ENCODE data around the gene PABPN1L. TPM values are rescaled to one million over a fixed set of nuclear protein-coding genes. Genes with fewer than 3 reads are reported as not detected.

Gene PABPN1L
- not detected in 2 replicates for total RNA-seq

GRCh38 chr16:88866151-88866920, at the start of gene PABPN1L:
PABPN1L (minus strand) TSS chr16:88866660; CDS start chr16:88866606, 54 bp downstream.

GRCh38 chr16:88856828-88857727, 9.4 kb downstream of the PABPN1L start, which contains the start of the genes GALNS and TRAPPC2L:
GALNS (minus strand) TSS chr16:88856947; CDS start chr16:88856877, 70 bp downstream.
TRAPPC2L (plus strand) TSS chr16:88857127; CDS start chr16:88857151, 24 bp downstream.

Other genes with a start within 250 kb of the PABPN1L start
- 1.4 TPM in 1 of 2 replicates, not detected in the other for gene IL17C, start 228.1 kb downstream of the PABPN1L start, total RNA-seq
- 321 and 495 TPM in 2 replicates for gene CYBA, start 215.6 kb downstream of the PABPN1L start, total RNA-seq
- 255 and 295 TPM in 2 replicates for gene MVD, start 203.6 kb downstream of the PABPN1L start, total RNA-seq
- not detected in 2 replicates for gene SNAI3, start 180.2 kb downstream of the PABPN1L start, total RNA-seq
- gene RNF166, start 160.3 kb downstream of the PABPN1L start, total RNA-seq = 26.5 and 30.1 TPM in 2 replicates
- gene CTU2, start 160.2 kb downstream of the PABPN1L start, total RNA-seq = 21.9 and 25.0 TPM in 2 replicates
- gene PIEZO1, start 81.4 kb downstream of the PABPN1L start, total RNA-seq = 205 and 248 TPM in 2 replicates
- 18.6 and 29.4 TPM in 2 replicates for gene CDT1, start 62.9 kb downstream of the PABPN1L start, total RNA-seq
- gene APRT, start 54.7 kb downstream of the PABPN1L start, total RNA-seq = 158 and 223 TPM in 2 replicates
- 25.9 and 26.2 TPM in 2 replicates for gene GALNS, start 9.7 kb downstream of the PABPN1L start, total RNA-seq
- gene TRAPPC2L, start 9.5 kb downstream of the PABPN1L start, total RNA-seq = 54.2 and 56.4 TPM in 2 replicates
- gene CBFA2T3, start 110.5 kb upstream of the PABPN1L start, total RNA-seq = not detected in 2 replicates
- 24.3 and 47.3 TPM in 2 replicates for gene ACSF3, start 227.2 kb upstream of the PABPN1L start, total RNA-seq